Stimulated activated CD4-positive, alpha-beta T cell treated with anti-CD3 and anti-CD28 coated beads, Interleukin-15, amount 100 ng/mL, for 48 hours (primary cell): Measurements from ENCODE around the gene TBC1D13.
"Not testable (repeated sequence)": the region's sequence is repeated elsewhere in the genome, so short reads cannot be mapped to it uniquely, and the experiment has no call there.

Experiments
- DNase-seq, 2 donors: peaks; one replicate each; pipeline ENCODE4 v3.0.0-alpha.2; 2020; ENCODE audit warnings: low read depth in 2 of 2

TBC1D13 gene

DNA sequence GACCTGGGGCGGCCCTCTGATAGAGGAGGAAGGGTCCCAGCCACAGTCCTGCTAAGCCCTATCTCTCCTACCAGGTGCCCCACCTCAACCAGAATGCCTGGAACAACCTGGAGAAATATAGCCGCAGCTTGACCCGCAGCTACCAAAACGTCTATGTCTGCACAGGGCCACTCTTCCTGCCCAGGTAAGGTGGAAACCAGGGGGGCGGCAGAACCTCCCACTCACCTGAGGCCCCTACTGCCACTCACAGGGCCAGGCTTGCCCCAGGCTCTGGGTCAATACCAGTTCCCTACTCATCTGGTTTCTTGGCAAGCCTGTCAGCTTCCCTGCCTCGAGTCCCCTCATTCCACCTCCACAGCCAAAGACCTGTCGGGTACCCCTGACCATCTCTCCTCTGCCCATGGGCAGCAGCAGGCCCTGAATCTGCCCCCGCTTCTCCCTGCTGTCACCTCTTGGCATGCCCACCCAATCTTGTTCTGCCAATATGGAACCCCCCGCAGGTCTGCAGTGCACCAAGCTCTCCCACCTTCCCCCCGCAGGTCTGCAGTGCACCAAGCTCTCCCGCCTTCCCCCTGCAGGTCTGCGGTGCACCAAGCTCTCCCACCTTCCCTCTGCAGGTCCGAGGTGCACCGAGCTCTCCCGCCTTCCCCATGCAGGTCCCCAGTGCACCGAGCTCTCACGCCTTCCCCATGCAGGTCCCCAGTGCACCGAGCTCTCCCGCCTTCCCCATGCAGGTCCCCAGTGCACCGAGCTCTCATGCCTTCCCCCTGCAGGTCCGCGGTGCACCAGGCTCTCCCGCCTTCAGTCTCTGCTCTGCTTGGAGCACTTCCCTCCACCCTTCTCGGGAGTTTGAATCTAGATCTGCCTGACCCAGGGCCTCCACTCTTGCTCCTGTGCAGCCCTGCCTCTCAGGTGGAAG, 33.9 kb downstream of the TBC1D13 start:
- DNase-seq, result no peak

DNA sequence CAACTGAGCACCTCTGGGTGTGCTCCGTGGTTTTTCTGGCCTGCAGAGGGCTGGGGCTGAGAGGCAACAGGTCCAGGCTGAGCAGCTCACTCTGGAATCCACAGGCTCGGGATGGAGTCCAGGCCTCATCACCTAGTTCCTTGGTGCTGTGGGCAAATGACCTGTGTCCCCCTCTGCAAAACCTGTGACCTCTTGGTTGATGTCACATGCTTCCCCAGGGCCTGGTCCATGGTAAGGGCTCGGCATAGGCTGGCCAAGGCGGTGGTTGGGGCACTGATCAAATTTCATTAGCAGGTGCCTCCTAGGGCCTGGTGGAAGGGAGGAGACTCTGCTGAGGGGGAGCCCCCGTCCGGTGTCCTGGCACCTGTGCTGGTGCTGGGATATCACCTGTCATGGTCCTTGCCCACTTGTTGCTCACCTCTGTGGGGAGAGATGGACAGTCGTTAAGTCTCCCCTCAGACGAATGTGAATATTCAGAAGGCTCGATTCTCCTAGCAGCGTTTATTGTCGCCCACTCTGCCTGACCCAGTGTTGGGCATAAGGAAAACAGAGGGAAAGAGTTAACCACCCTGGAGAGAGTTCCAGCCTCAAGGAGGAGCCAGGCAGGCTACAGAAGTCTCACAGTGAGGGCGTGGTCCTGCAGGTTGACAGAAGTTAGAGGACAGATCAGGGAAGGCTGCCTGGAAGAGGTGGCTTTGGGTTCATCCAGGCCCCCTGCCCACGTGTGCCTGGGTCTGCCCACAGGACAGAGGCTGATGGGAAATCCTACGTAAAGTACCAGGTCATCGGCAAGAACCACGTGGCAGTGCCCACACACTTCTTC, 34.7 kb downstream of the TBC1D13 start:
- DNase-seq, result no peak

DNA sequence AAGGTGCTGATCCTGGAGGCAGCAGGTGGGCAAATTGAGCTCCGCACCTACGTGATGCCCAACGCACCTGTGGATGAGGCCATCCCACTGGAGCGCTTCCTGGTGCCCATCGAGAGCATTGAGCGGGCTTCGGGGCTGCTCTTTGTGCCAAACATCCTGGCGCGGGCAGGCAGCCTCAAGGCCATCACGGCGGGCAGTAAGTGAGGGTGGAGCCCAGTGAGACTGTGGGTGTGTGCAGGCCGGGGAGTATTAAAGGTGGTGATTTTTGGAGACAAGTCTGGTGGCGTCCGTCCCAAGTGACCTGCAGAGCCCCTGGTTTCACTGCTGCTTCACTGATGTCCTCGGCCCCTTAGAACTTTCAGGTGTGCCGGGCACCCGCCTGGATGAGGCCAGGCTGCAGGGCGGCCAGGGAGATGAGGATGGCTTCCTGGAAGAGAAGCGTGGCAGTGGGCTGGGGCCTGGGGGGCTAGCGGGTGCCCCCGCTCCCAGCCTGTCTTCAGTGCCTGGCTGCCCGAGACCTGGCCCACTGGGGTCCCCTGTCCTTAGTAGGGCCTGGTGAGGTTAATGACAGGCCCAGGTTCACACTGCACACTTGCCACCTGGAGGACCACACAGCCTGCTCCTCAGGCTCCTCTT, 35.5 kb downstream of the TBC1D13 start:
- no peak for DNase-seq

DNA sequence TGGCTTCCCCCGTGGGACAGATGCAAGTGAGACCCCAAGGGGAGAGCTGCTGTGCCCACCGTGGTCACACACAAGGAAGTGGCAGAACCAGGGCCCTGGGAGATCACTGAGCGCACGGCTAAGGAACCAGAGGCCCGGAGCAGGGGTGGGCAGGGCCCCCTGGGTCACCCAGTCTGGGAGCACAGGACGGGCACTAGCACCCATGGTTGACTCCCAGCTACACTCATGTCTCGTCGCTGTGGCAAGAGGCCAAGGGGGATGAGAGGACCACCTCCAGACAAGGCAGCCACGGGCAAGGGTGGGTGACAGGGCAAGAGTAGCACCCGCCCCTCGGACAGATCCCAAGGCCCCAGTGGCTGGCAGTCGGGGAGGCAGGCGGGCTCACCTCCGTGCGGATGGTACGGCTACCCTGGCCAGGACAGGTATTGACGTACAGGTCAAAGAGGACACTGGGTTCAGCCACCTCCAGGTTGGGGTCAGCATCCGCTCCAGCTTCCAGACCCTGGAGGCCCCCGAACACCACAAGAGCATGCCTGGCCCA, 36.4 kb downstream of the TBC1D13 start:
- no peak for DNase-seq

DNA sequence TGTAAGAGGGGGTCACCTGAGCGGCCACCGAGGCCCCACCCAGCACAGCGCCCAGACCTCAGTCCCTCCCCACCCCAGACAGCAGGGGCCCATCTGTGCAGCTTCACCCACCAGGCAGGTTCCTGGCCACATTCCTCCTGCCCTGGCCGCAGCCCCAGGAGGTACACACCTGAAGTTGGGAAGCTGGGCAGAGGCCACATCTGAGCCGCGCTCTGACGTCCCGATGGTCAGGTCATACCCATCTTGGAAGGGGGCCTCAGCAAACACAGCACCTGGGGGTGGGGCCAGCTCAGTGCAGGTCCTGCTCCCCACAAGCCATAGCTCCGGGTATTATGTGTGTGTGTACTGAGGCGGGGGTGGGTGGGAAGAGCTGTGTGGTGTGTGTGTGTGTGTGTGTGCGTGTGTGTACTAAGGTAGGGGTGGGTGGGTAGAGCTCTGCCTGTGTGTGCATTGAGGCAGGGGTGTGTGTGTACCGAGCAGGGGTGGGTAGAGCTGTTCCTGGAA, 36.9 kb downstream of the TBC1D13 start:
- DNase-seq, result no peak

DNA sequence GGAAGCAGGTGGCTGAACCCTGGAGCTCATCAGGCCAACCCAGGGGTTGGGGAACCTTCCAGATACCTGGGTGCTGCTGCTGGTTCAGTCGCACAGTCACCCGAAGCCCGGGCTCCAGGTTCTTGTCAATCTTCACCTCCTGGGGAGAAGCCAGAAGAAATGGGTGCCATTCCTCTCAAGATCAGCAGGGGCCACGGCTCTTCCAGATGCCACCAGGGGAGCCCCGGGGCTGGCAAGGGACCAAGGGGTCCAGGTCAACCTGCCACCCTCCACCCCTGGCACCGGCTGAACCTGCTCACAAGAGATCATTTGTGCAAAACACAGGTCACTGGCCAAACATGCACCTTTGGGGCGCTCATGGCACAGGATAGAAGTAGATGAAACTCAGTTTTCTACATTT, 37.9 kb downstream of the TBC1D13 start:
- DNase-seq, result no peak

DNA sequence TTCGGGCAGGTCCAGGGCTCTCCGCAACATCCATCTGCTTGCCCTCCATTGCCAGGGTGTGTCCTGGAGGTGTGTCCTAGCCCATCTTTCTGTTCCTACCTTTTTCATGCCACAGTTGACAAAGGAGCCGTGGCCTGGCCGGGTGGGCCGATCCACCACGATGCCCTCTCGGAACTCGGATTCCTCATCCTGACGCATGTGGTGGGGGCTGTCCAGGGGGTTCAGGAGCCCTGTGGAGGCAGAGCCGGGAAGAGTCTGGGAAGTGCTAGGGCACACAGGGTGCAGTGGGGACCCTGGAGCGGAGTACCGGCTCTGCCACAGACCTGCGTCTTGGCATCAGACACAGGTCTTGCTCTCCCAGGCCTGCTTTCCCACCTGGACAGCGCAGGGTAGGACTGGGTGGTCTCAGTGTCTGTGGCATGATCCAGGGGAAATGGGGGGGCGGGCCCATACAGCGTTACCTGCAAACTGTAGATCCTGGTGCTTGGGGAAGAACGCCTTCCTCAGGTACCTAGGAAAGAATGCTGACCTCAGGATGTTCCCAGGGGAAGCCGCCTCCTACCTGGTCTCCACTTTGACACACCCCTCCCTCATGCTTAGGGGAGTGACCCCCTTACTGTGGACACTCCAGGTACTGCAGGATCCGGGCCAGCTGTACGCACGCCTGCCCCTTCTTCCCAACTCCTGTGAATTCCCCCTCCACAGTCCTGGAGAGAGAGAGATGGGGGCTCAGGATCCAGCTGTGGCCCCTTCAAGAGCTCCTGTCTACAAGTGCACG, 39.1 kb downstream of the TBC1D13 start:
- DNase-seq, result no peak

DNA sequence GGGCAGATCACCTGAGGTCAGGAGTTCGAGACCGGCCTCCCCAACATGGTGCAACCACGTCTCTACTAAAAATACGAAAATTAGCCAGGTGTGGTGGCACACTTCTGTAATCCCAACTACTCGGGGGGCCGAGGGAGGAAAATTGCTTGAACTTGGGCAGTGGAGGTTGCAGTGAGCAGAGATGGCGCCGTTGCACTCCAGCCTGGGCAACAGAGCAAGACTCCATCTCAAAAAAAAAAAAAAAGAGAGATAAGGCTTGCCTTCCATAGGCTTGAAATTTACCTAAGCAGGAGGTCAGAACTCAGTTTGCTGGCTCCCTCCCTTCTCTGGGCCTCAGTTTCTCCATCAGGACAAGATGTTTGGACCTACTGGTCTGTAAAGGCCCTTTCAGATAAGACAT, 41.2 kb downstream of the TBC1D13 start:
- DNase-seq, result no peak

DNA sequence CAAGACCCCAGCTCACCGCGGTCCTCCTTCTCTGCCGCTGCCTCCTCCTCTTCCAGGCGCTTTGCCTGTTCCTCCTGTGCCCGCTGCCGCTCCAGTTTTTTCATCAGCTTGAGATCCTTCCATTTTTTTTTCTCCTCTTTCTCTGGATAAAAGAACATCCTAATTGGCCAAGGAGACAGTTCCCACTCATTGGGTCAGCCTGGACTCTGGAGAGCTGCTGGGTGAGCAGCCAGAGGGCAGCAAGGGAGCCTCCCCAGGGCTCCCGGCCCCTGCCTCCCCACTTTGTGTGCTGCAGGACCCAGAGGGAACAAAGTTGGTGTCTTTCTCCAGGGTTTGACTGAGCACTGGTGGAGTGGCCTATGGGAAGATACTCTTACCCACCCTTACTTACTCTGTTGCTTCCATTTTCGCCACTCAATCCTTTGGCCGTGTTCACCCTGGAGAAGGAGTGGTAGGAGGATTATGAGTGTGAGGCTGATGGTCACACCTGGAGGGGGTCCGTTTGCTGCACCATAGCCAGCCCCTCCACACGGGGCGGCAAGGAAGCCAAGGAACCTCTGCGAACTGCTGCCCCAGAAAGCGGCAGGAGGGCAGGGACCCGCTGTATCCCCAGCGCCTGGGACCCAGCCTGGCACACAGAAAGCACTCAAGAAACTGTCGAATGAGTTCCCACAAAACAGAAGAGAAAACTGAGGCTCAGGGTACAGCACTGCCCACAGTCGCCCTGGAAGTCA, 41.8 kb downstream of the TBC1D13 start:
- no peak for DNase-seq

DNA sequence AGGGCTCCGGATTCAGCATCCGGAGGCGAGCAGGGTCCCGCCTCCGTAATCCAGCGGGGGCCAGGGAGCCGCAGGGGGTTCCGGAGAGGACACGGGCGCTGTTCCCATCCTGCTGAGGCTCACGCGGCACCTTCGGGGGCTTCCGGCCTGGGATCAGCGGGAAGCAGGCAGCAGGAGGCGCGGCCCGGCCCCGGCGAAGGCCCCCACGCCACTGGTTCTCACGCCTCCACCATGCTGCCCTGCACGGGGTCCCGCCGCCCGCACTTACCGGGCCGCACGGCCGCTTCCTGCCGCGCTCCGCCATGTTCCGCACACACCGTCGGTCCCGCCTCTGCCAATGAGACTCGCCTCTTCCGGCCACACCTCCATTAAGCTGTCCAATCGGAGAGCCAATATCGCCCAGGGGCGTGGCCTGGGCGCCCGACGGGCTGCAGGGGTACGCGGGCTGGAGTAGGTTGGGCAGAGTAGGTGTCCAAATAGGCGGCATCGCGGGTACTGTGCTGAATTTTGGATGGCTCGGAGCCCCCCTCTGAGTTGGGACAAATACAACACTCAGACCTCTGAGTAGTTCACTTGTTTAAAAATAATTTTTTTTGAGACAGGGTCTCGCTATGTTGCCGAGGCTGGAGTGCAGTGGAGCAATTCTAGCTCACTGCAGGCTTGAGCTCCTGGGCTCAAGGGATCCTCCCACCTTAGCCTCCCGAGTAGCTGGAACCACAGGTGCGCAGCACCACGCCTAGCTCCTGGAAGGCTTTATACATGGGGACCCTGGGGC, 42.6 kb downstream of the TBC1D13 start, which contains the start of gene SPOUT1:
TSS of gene SPOUT1 (minus strand) at position 318 of the 775 bp plus-strand sequence. CDS start at position 304, 14 bp downstream.
- DNase-seq, result peak; percentile 88 to 93

DNA sequence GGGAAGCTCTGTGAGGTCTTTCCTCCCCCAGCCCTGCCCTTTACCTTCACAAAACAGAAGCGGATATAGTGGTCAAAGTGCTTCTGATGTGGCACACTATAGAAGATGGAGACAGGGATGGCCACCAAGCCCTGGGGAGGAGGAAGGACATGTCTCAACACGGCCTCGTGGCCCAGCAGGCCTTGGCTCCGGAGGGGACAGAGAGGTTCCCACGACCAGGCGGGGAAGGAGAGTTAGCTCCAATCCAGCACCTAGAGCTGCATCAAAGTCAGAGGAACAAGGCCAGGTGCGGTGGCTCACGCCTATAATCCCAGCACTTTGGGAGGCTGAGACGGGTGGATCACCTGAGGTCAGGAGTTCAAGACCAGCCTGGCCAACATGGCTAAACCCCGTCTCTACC, 46.6 kb downstream of the TBC1D13 start:
- DNase-seq, result no peak

DNA sequence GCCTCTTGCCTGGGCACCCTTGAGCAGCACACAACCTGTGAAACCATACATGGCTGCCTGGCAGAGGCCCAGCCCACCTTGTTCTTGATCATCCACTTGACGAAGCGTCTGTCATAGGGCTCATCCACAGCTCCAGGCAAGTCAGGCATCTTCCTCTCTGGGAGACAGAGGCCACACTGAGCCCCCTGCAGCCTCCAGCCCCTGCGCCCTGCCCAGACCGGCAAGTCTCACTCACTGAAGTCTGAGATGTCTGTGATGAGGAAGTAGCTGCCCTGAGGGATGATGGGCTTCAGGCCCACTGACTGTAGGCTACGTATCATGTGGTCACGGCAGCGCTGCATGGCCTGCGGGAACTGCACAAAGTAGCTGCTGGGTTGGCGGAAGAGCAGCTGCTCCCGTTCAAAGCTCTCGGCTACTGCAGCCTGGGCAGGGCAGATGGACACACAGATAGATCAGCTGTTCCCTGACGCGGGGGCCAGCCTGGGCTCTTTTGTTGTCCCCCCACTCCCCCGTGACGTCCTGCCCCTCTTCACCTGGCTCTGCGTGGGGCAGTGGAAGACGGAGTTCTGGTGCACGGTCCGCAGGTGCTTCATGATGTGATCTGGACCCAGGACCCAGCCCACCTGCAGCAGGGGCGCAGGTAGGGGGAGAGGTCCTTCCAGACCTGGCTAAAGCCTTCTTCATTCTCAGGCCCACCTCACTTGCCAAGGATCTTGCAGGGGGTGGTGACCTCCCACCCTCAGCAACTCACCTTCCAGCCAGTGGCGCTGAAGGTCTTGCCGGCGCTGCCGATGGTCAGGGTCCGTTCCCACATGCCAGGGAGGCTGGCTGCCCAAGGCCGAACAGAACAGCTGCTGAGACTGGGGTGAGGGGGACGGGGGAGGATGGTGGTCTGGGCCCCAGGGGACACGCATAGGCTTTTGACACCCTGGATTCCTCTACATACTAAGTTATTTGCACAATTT, 48.5 kb downstream of the TBC1D13 start:
- no peak for DNase-seq

DNA sequence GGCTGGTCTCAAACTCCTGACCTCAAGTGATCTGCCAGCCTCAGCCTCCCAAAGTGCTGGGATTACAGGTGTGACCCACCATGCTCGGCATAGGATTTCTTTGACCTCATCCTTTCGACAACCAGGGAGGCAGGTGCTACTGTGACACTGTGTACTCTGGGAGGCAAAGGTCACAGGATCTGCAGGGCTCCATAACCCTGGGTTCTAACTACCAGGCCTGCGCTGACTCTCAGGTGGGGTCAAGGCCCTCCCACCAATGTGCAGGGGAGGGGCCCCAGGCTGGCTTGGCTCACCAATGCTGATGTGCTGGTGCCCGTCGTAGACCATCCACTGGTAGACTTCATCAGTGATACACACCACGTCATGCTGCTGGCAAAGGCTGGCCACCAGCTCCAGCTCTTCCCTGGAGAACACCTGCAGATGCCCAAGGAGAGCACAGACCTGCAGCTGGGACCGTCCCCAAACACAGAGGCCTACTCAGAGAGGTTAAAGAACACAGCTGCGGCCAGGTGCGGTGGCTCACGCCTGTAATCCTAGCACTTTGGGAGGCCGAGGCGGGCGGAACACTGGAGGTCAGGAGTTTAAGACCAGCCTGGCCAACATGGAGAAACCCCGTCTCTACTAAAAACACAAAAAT, 49.6 kb downstream of the TBC1D13 start:
- no peak for DNase-seq

DNA sequence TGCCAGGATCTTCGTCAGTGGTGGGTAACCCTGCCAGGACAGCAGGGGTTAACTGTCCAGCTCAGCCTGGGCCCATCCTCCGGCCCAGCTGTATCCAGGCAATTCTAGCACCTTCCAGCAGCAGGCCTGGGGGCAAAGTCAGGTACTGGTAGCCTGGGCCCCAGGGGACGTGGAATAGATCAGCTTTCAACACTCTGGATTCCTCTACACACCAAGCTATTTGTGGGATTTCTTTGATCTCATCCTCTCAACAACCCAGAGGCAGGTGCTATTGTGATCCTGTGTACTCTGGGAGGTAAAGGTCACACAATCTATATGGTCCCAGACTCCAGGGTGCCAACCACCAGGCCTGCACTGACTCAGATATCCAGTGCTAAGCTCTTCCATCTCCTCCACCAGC, 51.3 kb downstream of the TBC1D13 start:
- no peak for DNase-seq

DNA sequence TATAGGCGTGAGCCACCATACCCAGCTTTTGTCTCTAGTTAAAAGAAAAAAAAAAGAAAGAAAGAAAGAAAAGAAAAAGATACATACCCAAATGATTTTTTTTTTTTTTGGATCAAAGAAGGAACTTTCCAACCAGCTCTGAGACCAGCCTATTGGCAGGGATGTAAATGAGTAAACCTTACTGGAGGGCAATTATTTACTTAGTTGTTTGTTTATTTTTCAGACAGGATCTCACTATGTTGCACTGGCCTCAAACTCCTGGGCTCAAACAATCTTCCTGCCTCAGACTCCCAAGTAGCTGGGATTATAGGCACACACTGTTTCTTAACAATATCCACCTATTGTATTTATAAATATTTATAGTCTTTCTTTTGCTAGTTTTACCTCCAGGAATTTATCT, 53.5 kb downstream of the TBC1D13 start:
- DNase-seq, result no peak

DNA sequence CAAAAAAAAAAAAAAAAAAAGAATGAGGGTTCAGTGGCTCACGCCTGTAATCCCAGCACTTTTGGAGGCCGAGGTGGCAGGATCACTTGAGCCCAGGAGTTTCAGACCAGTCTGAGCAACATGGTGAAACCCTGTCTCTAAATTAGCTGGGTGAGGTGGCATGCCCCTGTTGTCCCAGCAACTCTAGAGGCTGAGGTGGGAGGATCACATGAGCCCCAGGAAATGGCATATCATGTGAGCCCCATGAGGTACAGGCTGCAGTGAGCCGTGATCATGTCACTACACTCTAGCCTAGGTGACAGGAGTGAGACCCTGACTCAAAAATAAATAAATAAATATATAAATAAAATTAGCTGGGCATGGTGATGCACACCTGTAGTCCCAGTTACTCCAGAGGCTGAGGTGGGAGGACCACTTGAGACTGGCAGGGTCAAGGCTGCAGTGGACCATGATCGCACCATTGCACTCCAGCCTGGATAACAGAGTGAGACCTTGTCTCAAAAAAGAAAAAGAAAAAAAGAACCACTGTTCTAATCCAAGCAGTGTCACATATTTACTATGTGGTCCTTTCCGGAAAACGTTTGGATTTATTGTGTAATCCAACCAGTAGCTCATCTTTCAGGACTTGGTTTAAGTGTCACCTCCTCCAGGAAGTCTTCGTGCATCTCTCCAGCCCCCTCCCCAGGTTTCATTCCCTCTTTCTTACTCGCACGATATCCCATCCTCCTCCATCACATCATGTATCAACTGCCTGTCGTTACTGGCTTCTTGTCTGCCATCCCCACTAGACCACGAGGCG, 54.8 kb downstream of the TBC1D13 start:
- no peak for DNase-seq

DNA sequence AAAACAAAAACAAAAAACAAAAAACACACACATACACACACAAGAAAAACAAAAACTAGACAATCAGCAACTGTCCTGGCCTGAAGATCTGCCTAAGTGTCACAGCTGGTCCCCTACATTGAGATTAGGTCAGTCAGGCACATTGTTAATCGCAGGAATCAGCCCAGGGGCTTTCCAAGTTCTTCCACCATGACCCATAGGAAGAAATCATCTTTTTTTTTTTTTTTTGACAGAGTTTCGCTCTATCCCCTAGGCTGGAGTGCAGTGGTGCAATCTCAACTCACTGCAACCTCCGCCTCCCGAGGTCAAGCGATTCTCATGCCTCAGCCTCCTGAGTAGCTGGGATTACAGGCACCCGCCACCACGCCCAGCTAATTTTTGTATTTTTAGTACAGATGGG, 56.1 kb downstream of the TBC1D13 start:
- not testable (repeated sequence) for DNase-seq
